Mammary epithelial cell (primary cell): ENCODE results near the gene RPL10A.

Experiments
- EZH2 ChIP-seq: IDR thresholded peaks from 2 replicates; pipeline ENCODE4 v1.6.1; 2012; ENCODE audit warnings: low read length, inconsistent platforms, borderline replicate concordance
- TF ChIP-seq, protein P1 (sequence below), 2 donors: IDR thresholded peaks in 1 of 2; conservative IDR thresholded peaks in 1 of 2; 2 replicates each; pipeline ENCODE4 v1.5.1; 2011 to 2012; ENCODE audit warnings: inconsistent platforms in 2 of 2, low read length in 2 of 2, mild to moderate bottlenecking in 2 of 2, control low read depth in 1 of 2, low read depth in 1 of 2; ENCODE audit not compliant: insufficient read depth in 1 of 2; ENCODE audit errors: extremely low read depth in 1 of 2

DNA sequence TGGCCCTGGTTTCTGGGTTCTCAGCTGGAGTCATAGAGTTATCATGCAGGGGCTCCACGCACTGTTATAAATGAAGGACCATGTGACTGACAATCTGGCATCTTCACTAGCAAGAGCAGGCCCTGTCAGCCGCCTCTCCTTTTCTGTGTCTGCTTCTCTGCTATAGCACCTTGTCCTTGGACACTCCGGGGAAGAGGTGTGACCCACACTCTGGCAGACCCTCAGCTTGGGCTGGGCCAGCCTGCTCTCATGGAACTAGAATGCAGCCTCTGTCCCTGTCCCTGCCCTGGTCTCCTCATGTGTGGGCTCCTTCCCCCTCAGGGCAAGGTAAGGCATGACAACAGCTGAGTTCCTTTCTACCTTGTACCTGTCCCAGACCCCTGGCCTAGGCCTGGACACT is 27.0 kb upstream of the RPL10A start:
- TF ChIP-seq, protein P1, sequence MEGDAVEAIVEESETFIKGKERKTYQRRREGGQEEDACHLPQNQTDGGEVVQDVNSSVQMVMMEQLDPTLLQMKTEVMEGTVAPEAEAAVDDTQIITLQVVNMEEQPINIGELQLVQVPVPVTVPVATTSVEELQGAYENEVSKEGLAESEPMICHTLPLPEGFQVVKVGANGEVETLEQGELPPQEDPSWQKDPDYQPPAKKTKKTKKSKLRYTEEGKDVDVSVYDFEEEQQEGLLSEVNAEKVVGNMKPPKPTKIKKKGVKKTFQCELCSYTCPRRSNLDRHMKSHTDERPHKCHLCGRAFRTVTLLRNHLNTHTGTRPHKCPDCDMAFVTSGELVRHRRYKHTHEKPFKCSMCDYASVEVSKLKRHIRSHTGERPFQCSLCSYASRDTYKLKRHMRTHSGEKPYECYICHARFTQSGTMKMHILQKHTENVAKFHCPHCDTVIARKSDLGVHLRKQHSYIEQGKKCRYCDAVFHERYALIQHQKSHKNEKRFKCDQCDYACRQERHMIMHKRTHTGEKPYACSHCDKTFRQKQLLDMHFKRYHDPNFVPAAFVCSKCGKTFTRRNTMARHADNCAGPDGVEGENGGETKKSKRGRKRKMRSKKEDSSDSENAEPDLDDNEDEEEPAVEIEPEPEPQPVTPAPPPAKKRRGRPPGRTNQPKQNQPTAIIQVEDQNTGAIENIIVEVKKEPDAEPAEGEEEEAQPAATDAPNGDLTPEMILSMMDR (conservative IDR thresholded peaks at IDR 0.05 in 1 of 2, IDR thresholded peaks at IDR 0.05 in 1 of 2; ENCODE audit: extremely low read depth in 1 of 2, insufficient read depth in 1 of 2, low read depth in 1 of 2, low read length in 2 of 2), result no peak
- no peak for TF ChIP-seq EZH2
